Breast epithelium (tissue), 3 donors: ENCODE data around the gene ZC3H12D.

Experiments used
- POLR2A ChIP-seq: fragments of 450-650 bp; IDR thresholded peaks from one replicate; pipeline ENCODE4 v1.6.1; 2016; ENCODE audit warnings: antibody characterized with exemption, mild to moderate bottlenecking, moderate library complexity
- TF ChIP-seq, protein P1 (sequence below), 3 donors: fragments of 450-650 bp; IDR thresholded peaks; one replicate each; pipeline ENCODE4 v1.5.1; 2016 to 2017; ENCODE audit warnings: antibody characterized with exemption in 3 of 3, mild to moderate bottlenecking in 3 of 3, moderate library complexity in 3 of 3

DNA sequence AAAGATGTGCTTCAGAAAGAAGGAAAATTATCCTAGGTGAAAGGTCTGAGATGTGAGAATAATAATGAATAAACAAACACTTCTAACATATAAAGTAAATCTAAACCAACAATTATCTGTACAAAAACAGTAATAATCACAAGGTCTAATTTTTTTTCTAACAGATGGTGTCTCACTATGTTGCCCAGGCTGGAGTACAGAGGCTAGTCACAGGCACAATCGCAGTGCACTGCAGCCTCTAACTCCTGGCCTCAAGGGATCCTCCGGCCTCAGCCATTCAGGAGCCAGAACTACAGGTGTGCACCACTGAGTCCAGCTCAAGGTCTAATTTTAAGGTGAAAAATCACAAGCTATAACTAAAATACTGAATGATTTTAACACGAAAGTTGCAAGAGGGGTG, 17.0 kb upstream of the ZC3H12D start:
- TF ChIP-seq, protein P1, sequence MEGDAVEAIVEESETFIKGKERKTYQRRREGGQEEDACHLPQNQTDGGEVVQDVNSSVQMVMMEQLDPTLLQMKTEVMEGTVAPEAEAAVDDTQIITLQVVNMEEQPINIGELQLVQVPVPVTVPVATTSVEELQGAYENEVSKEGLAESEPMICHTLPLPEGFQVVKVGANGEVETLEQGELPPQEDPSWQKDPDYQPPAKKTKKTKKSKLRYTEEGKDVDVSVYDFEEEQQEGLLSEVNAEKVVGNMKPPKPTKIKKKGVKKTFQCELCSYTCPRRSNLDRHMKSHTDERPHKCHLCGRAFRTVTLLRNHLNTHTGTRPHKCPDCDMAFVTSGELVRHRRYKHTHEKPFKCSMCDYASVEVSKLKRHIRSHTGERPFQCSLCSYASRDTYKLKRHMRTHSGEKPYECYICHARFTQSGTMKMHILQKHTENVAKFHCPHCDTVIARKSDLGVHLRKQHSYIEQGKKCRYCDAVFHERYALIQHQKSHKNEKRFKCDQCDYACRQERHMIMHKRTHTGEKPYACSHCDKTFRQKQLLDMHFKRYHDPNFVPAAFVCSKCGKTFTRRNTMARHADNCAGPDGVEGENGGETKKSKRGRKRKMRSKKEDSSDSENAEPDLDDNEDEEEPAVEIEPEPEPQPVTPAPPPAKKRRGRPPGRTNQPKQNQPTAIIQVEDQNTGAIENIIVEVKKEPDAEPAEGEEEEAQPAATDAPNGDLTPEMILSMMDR (IDR thresholded peaks at IDR 0.05), result no peak
- TF ChIP-seq POLR2A, result no peak
